ENCODE measurements around the gene ZFAND3. TPM values are rescaled to one million over a fixed set of nuclear protein-coding genes. Genes with fewer than 3 reads are reported as not detected.

ZFAND3 gene
- total RNA-seq, 1 experiment from 2014 or later: 47.2 TPM

DNA sequence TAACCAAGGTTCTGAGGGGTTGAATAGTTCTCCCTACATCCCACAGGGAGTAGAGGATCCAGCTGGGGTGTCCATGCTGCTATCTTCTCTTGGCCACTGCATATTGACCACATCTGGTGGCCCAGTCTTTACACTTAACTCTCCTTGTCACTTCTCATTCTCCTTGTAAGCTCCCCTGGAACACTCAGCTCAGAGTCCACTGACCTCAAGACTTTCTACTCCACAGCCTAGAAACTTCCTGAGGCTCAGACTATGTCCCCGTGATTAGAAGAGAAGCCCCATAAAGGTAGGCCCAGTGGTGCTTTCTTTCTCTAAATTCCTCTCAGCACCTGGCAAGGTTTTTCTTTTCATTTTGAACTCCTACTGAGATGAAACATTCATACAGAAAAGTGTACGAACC is 13.3 kb upstream of the ZFAND3 start (continued):
- TF ChIP-seq, protein P1, sequence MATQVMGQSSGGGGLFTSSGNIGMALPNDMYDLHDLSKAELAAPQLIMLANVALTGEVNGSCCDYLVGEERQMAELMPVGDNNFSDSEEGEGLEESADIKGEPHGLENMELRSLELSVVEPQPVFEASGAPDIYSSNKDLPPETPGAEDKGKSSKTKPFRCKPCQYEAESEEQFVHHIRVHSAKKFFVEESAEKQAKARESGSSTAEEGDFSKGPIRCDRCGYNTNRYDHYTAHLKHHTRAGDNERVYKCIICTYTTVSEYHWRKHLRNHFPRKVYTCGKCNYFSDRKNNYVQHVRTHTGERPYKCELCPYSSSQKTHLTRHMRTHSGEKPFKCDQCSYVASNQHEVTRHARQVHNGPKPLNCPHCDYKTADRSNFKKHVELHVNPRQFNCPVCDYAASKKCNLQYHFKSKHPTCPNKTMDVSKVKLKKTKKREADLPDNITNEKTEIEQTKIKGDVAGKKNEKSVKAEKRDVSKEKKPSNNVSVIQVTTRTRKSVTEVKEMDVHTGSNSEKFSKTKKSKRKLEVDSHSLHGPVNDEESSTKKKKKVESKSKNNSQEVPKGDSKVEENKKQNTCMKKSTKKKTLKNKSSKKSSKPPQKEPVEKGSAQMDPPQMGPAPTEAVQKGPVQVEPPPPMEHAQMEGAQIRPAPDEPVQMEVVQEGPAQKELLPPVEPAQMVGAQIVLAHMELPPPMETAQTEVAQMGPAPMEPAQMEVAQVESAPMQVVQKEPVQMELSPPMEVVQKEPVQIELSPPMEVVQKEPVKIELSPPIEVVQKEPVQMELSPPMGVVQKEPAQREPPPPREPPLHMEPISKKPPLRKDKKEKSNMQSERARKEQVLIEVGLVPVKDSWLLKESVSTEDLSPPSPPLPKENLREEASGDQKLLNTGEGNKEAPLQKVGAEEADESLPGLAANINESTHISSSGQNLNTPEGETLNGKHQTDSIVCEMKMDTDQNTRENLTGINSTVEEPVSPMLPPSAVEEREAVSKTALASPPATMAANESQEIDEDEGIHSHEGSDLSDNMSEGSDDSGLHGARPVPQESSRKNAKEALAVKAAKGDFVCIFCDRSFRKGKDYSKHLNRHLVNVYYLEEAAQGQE (IDR thresholded peaks at IDR 0.05; ENCODE audit: low read depth): no peak
- TF ChIP-seq ELF1 (IDR thresholded peaks at IDR 0.05; ENCODE audit: borderline replicate concordance, low read depth): no peak
- TF ChIP-seq, protein P2, sequence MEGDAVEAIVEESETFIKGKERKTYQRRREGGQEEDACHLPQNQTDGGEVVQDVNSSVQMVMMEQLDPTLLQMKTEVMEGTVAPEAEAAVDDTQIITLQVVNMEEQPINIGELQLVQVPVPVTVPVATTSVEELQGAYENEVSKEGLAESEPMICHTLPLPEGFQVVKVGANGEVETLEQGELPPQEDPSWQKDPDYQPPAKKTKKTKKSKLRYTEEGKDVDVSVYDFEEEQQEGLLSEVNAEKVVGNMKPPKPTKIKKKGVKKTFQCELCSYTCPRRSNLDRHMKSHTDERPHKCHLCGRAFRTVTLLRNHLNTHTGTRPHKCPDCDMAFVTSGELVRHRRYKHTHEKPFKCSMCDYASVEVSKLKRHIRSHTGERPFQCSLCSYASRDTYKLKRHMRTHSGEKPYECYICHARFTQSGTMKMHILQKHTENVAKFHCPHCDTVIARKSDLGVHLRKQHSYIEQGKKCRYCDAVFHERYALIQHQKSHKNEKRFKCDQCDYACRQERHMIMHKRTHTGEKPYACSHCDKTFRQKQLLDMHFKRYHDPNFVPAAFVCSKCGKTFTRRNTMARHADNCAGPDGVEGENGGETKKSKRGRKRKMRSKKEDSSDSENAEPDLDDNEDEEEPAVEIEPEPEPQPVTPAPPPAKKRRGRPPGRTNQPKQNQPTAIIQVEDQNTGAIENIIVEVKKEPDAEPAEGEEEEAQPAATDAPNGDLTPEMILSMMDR (IDR thresholded peaks at IDR 0.05 in 2 of 3, conservative IDR thresholded peaks at IDR 0.05 in 1 of 3; ENCODE audit: borderline replicate concordance in 1 of 3, insufficient read depth in 1 of 3, low read depth in 2 of 3, low read length in 2 of 3): no peak

DNA sequence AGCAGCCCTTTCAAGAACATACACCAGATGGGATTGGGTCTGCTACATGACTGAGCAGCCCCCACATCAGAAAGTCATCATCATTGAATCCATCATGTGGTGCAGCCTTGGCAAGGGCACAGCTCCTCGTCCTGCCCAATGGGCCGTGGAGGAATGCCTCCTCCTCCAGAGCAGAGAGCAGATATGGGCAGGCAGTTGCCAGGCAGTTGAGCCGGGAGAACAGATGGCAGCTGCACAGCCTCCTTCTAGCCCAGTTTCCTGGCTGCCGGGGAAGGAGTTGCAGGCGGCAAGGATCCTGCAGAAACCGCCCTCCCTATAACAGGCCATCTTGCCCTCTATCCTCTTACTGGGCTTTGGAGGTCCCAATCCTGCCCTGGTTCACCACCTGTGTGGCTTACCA is 11.9 kb upstream of the ZFAND3 start:
- Histone ChIP-seq H2AFZ (ENCODE audit: low read depth, low read length, poor library complexity, severe bottlenecking) (no peak overlapping the region), H3K4me1 (ENCODE audit: control insufficient read depth in 1 of 2, insufficient read depth in 2 of 2, low read length in 2 of 2) (peaks cover 0 to 4% of the 10 kb centered on the region in 2 experiments; a peak in 3 of 4 replicates), H4K20me1 (ENCODE audit: insufficient read depth) (no peaks in the 10 kb centered on the region), H3K27me3 (ENCODE audit: insufficient read depth, low read length) (peaks cover 4% of the 10 kb centered on the region; the same call in 1 of the 2 replicates), H3K36me3 (ENCODE audit: control insufficient read depth in 1 of 2, insufficient read depth in 2 of 2, low read length in 2 of 2) (no peaks in the 10 kb centered on the region), H3K4me3 (replicated peaks in 1 of 2; ENCODE audit: low read depth in 1 of 2, low read length in 2 of 2) (no peak overlapping the region), H3K9ac (ENCODE audit: low read length) (no peak overlapping the region), H3K27ac (ENCODE audit: low read depth, low read length) (no peak overlapping the region), H3K4me2 (ENCODE audit: low read length) (no peak overlapping the region), H3K79me2 (ENCODE audit: insufficient read depth, low read length) (no peaks in the 10 kb centered on the region), H3K9me2 (ENCODE audit: insufficient read depth) (no peaks in the 10 kb centered on the region), H3K9me3 (ENCODE audit: control insufficient read depth in 1 of 2, insufficient read depth in 1 of 2, low read depth in 1 of 2, low read length in 2 of 2) (no peaks in the 10 kb centered on the region)
- BruUV-seq (replicated peaks): no TSS peak
- POLR2A ChIA-PET: no interaction called here
- TF ChIP-seq, protein P3, sequence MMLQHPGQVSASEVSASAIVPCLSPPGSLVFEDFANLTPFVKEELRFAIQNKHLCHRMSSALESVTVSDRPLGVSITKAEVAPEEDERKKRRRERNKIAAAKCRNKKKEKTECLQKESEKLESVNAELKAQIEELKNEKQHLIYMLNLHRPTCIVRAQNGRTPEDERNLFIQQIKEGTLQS (IDR thresholded peaks at IDR 0.05): no peak
- TF ChIP-seq TCF7L2 (IDR thresholded peaks at IDR 0.05; ENCODE audit: borderline replicate concordance, extremely low read depth, insufficient read depth, insufficient read length) (no peak), SRF (IDR thresholded peaks at IDR 0.05; ENCODE audit: low read depth) (no peak), CBX3 (IDR thresholded peaks at IDR 0.05; ENCODE audit: low read depth) (no peak), SP1 (IDR thresholded peaks at IDR 0.05; ENCODE audit: low read depth) (no peak)
- RAD21 ChIA-PET (ENCODE audit: low non-redundant PET in 1 of 2, low total read pairs in 2 of 2, uncharacterized antibody in 2 of 2, unreplicated experiment in 2 of 2): no interaction called here
- ATAC-seq (0 out of 2 replicates have a peak, but pooled peaks have one; percentile 30), DNase-seq (ENCODE audit: low read depth, low spot score) (no peak)
- intact Hi-C loops (cut with micrococcal nuclease): no loop called here
- CTCF ChIA-PET: no interaction called here
